Nephron (organoid): ENCODE data around the gene OR52N4.
"Not testable (repeated sequence)": the region's sequence is repeated elsewhere in the genome, so short reads cannot be mapped to it uniquely, and the experiment has no call there.

Source experiments
- H3K27ac Mint-ChIP-seq, 3 experiments: 2 replicates each; pipeline ENCODE4 v1.8.0; 2020; ENCODE audit warnings: mixed read lengths in 3 of 3, mild to moderate bottlenecking in 2 of 3, moderate library complexity in 1 of 3
- H3K27me3 Mint-ChIP-seq: 2 replicates; pipeline ENCODE4 v1.8.0; 2021; ENCODE audit warnings: low read depth, mild to moderate bottlenecking, moderate library complexity, mixed read lengths
- H3K36me3 Mint-ChIP-seq: 2 replicates; pipeline ENCODE4 v1.8.0; 2020; ENCODE audit warnings: low read depth, mixed read lengths
- H3K4me1 Mint-ChIP-seq: 2 replicates; pipeline ENCODE4 v1.8.0; 2020; ENCODE audit warnings: mixed read lengths
- H3K4me3 Mint-ChIP-seq, 3 experiments: 2 replicates each; pipeline ENCODE4 v1.8.0; 2020; ENCODE audit warnings: mild to moderate bottlenecking in 3 of 3, mixed read lengths in 3 of 3, moderate library complexity in 2 of 3
- H3K9me3 Mint-ChIP-seq: 2 replicates; pipeline ENCODE4 v1.8.0; 2020; ENCODE audit warnings: mixed read lengths
- CTCF ChIP-seq, 3 experiments: fragments of 200-600 bp; sonication (generic); IDR thresholded peaks; one replicate each; pipeline ENCODE4 v1.5.0; 2021; ENCODE audit warnings: antibody characterized with exemption in 3 of 3; ENCODE audit not compliant: unreplicated experiment in 3 of 3

OR52N4 gene

GRCh38 chr11:5753943-5754342 lies at the start of gene OR52N4:
Gene OR52N4, plus strand, starts transcription at chr11:5754243. Its CDS starts 498 bp downstream, at chr11:5754741.
- Mint-ChIP-seq H3K4me1 (no peaks in the 10 kb centered on the region), H3K4me3 (no peak within 1 kb of the TSS), H3K27ac (no peak within 1 kb of the TSS), H3K36me3 (no peaks in the 10 kb centered on the region), H3K9me3 (no peaks in the 10 kb centered on the region), H3K27me3 (no peaks in the 10 kb centered on the region)
- TF ChIP-seq CTCF (IDR thresholded peaks at IDR 0.05; ENCODE audit: unreplicated experiment in 3 of 3): no peak

GRCh38 chr11:5705688-5706087 lies 48.4 kb upstream of the OR52N4 start:
- no peak overlapping the region for H3K27ac Mint-ChIP-seq
- no peak for TF ChIP-seq CTCF (IDR thresholded peaks at IDR 0.05; ENCODE audit: unreplicated experiment in 3 of 3)
- no peaks in the 10 kb centered on the region for H3K4me1 Mint-ChIP-seq
- H3K36me3 Mint-ChIP-seq: no peaks in the 10 kb centered on the region
- H3K4me3 Mint-ChIP-seq: no peak overlapping the region
- no peaks in the 10 kb centered on the region for H3K27me3 Mint-ChIP-seq
- no peaks in the 10 kb centered on the region for H3K9me3 Mint-ChIP-seq

- peak; percentile 25 to 38 (median 29) for TF ChIP-seq CTCF (IDR thresholded peaks at IDR 0.05; ENCODE audit: unreplicated experiment in 3 of 3)
- peaks cover 4% of the 10 kb centered on the region for H3K9me3 Mint-ChIP-seq
- H3K4me3 Mint-ChIP-seq: no peak overlapping the region
Observed at GRCh38 chr11:5712507-5712906, 41.5 kb upstream of the OR52N4 start.

GRCh38 chr11:5713695-5714094 lies 40.3 kb upstream of the OR52N4 start:
- peaks cover 11% of the 10 kb centered on the region for H3K9me3 Mint-ChIP-seq

More at GRCh38 chr11:5712507-5712906, 41.5 kb upstream of the OR52N4 start:
- no peak overlapping the region for H3K27ac Mint-ChIP-seq
- no peaks in the 10 kb centered on the region for H3K36me3 Mint-ChIP-seq
- peaks cover 11% of the 10 kb centered on the region for H3K27me3 Mint-ChIP-seq
- no peaks in the 10 kb centered on the region for H3K4me1 Mint-ChIP-seq

GRCh38 chr11:5716518-5716917 lies 37.5 kb upstream of the OR52N4 start:
- H3K27me3 Mint-ChIP-seq: peaks cover 19% of the 10 kb centered on the region
- H3K4me3 Mint-ChIP-seq, H3K4me1 Mint-ChIP-seq, H3K27ac Mint-ChIP-seq, H3K36me3 Mint-ChIP-seq: not testable (repeated sequence)
- H3K9me3 Mint-ChIP-seq: peaks cover 11% of the 10 kb centered on the region

More at GRCh38 chr11:5713695-5714094, 40.3 kb upstream of the OR52N4 start:
- H3K27me3 Mint-ChIP-seq: peaks cover 11% of the 10 kb centered on the region
- no peak overlapping the region for H3K27ac Mint-ChIP-seq
- no peaks in the 10 kb centered on the region for H3K36me3 Mint-ChIP-seq
- no peak for TF ChIP-seq CTCF (IDR thresholded peaks at IDR 0.05; ENCODE audit: unreplicated experiment in 3 of 3)
- H3K4me3 Mint-ChIP-seq: no peak overlapping the region
- H3K4me1 Mint-ChIP-seq: no peaks in the 10 kb centered on the region

- Mint-ChIP-seq H3K4me3 (no peak overlapping the region), H3K36me3 (no peaks in the 10 kb centered on the region), H3K4me1 (no peaks in the 10 kb centered on the region), H3K9me3 (peaks cover 11% of the 10 kb centered on the region), H3K27me3 (peaks cover 9% of the 10 kb centered on the region), H3K27ac (no peak overlapping the region)
- no peak for TF ChIP-seq CTCF (IDR thresholded peaks at IDR 0.05; ENCODE audit: unreplicated experiment in 3 of 3)
Observed at GRCh38 chr11:5719703-5720495, 34.1 kb upstream of the OR52N4 start.
